ENCODE results near the gene UCHL5.
"Not testable (repeated sequence)": the region's sequence is repeated elsewhere in the genome, so short reads cannot be mapped to it uniquely, and the experiment has no call there.

Gene UCHL5

DNA sequence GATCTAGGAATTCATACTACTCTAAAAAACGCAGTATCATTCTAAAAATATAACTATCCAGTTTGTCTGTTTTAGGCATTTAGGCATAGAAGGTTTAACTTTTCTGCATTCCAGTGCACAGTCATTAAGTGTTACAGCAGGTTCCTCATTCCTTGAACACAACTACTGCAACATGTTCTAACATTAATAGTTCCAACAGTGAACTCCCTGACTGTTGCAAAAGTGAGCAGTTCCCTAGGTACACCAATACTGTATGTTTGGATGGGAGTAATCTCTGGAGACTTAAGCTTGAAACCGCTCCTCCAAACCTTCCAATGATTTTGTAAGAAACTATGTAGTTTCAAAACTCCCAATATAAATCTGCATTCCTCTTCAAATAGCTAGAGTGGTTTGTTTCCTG is 46.2 kb downstream of the UCHL5 start:
- peak; percentile 77 to 79 for DNase-seq (ENCODE audit: low read depth in 2 of 2)

DNA sequence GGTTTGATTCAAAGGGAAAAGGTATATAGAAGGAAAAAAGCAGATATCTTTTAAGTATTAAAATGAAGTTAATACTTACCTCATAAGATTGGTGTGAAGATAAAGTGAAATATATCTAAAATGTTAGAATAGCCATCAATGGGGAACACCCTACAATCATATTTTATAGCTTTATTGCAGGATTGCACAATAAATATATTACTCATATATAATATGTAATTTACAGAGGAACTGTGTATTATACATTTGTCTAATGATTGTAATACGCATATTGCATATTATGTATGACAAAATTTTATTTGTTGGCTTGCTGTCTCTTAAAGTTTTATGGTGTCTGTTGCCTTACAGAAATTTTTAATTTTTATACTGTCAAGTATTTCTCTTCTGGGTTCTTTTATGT is 47.8 kb downstream of the UCHL5 start:
- DNase-seq (ENCODE audit: low read depth in 2 of 2): no peak

DNA sequence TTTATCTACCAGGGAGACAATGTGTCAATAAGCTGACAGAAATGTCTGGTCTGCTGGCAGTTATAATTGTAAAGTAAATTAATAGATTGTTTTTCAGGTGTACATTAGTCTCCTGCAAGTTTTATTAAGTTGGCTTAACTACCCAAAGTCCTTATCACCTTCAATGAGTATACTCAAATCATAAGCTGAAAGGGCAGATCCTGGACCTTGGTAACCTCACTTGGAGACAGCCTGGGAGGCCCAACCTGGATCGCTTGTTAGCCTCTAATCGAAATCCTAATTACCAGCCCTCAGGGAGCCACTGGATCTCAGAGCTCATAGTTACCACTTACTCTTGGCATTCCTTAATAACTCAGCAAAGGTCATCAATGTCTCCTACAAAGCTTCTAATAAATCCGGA is 49.7 kb downstream of the UCHL5 start:
- DNase-seq (ENCODE audit: low read depth in 2 of 2): no peak

DNA sequence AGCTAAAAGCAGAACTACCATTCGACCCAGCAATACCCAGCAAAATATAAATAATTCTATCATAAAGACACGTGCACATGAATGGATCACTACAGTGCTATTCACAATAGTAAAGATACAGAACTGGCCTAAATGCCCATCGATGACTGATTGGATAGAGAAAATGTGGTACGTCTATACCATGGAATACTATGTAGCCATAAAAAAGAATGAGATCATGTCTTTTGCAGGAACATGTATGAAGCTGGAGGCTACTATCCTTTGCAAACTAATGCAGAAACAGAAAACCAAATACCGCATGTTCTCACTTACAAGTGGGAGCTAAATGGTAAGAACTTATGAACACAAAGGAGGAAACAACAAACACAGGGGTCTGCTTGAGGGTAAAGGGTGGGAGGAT is 53.4 kb downstream of the UCHL5 start:
- DNase-seq (ENCODE audit: low read depth in 2 of 2): no peak

DNA sequence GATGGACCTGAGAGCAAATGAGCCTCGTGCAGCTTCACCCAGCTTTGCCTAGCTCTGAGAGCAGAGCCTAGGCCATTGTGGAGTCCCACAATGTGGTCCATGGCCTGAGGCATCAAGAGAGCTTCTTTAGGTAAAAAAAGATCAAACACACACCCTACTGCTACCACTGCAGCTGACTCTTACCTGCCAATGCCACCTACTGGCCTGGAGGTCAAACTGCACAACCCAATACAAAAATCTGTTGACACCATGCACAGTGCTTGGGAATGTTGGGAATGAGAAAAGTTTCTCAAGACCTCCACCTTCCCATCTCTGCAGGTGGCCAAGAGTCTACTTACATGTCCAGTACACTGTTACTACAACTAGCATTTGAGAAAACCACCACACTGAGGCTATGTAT is 60.6 kb downstream of the UCHL5 start:
- no peak for DNase-seq (ENCODE audit: low read depth in 2 of 2)

DNA sequence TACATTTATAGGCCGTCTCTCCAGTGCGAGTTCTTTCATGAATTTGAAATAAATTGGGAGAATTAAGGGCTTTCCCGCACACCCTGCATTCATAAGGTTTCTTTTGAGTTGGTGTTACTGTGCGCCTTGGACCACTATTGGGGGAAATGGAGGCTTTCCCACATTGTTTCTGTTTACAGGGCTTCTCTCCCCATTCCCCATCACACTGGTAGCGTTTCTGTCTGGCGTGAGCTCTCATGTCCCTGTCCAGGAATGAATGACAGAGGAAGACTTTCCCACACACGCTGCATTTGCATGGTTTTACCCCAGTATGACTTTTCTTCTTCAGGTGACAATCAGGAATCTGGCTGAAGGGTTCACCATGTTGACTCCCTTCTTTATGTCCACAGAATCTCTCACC is 65.0 kb downstream of the UCHL5 start:
- no peak for DNase-seq (ENCODE audit: low read depth in 2 of 2)

DNA sequence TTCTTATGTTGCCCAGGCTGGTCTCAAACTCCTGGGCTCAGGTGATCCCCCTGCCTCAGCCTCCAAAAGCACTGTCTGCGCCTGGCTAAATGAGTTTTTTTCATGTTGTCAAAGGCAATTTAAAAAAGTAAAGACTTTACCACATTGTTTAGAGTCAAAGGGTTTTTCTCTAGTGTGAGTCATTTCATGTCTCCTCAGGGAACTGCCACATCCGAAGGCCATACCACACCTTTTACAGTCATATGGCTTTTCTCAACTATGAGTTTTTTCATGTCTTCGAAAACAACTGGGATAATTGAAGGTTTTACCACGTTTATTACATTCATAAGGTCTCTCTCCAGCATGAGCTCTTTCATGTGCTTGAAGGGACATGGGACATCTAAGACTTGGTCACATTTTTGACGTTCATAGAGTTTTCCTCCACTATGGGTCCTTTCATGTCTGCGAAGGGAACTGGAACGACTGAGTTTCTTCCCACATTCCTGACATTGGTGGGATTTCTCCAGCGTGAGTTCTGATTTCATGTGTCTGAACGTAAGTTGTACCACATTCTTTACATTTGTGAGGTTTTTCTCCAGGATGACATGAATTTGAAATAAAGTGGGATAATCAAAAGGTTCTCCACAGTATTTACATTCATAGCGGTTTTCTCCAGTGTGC is 65.6 kb downstream of the UCHL5 start:
- DNase-seq (ENCODE audit: low read depth in 2 of 2): no peak

DNA sequence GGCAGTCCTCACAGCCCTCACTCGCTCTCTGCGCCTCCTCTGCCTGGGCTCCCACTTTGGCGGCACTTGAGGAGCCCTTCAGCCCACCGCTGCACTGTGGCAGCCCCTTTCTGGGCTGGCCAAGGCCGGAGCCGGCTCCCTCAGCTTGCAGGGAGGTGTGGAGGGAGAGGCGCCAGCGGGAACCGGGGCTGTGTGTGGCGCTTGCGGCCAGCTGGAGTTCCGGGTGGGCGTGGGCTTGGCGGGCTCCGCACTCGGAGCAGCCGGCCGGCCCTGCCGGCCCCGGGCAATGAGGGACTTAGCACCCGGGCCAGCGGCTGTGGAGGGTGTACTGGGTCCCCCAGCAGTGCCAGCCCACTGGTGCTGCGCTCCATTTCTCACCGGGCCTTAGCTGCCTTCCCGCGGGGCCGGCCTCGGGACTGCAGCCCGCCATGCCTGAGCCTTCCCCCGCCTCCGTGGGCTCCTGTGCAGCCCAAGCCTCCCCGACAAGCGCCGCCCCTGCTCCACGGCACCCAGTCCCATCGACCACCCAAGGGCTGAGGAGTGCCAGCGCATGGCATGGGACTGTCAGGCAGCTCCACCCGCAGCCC is 72.3 kb downstream of the UCHL5 start:
- not testable (repeated sequence) for DNase-seq (ENCODE audit: low read depth in 2 of 2)

DNA sequence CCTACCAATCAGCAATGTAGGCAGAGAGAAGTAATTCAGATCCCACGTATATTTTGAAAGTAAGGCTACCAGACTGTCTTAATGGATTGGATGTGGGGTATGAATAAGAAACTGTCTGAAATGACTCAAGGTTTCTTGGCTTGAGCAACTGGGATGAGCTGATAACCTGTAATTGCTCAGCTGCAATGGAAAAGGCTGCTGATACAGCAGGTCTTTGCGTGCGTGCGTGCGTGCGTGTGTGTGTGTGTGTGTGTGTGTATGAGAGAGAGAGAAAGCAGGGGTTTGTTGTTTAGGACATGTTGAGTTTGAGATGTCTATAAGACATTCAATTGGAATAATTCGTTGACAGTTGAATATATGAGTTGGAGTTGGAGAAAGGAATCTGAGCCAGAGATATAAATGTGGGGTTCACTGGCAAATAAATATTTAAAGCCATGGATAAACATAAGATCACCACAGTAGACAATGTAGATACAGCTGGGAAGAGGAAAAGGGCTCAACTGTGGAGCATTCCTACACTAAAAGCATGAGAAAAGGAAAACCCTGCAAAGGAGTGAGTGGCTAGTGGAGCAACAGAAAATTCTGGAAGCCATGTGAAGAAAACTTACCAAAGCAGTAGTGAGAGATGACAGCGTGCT is 72.9 kb downstream of the UCHL5 start:
- no peak for DNase-seq (ENCODE audit: low read depth in 2 of 2)

DNA sequence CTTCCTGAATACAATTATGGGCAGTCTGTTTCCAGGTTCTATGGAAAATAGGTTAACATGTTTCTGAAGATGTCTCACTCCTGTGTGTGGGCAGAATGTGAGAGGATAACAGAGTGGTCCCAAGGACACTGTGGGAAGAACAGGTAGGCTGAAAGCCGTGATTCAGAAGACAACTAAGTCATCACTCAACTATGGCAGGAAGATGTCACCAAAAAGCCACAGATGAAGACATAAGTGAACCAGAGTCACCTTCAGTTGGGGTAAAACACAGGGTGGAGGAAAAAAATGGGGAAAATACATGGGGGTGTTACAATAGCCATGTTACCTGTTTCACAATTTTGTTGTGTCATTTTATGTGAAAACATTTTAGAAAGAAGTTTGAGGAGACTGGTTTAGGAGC is 75.1 kb downstream of the UCHL5 start:
- no peak for DNase-seq (ENCODE audit: low read depth in 2 of 2)

DNA sequence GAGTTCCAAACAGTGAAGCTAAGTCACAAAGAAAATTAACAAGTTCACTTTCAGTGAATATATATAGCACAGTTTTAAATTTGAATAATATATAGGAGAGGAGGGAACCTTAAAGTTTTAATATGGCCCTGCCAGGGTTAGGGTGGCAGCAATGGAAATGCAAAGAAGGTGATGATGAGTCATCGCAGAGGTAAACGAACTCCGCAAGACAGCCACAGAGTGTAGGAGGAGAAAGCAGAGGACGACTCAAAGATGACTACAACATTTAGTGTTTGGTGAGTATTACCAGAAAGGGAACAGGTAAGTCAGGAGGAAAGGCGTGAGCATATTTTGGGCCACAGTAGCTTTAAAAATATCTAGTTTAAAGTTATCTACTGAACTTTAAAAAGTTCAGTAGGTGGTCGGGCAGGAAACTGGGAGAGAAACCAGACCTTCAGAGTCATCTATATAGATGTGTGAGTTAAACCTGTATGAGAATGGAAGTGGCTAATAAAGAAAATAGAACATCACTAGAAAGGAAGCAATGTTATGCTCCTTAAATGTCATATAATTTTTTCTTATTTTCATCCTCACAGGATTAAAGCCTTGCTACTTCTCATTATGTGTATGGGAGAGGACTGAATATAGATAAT is 75.7 kb downstream of the UCHL5 start:
- no peak for DNase-seq (ENCODE audit: low read depth in 2 of 2)

DNA sequence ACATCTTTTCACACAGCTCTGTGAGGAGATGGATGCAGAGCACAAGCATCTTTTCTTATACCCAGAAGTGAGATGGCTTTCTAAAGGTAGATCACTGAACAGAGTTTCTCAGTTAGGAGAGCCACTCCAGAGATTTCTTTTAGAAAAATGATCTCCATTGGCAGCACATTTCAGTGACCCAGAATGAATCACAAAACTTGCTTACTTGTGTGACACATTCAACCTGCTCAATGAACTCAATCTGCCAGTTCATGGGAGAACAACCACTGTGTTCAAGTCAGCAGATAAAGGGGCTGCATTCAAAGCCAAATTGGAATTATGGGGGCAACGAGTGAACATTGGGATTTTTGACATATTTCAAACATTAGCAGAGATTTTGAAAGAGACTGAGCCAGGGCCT is 78.3 kb downstream of the UCHL5 start:
- no peak for DNase-seq (ENCODE audit: low read depth in 2 of 2)

DNA sequence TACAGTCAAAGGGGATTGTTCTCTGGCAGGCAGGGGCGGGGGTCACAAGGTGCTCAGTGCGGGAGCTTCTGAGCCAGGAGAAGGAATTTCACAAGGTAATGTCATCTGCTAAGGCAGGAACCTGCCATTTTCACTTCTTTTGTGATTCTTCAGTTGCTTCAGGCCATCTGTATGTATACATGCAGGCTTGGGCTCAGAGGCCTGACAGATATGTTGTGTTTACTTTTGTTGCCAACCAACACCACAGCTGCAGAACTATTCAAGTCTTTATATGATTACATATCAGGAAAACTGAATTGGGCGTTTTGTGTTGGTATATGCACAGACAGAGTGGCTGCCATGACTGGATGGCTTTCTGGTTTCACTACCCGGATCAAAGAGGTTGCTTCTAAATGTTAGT is 78.8 kb downstream of the UCHL5 start:
- DNase-seq (ENCODE audit: low read depth in 2 of 2): not testable (repeated sequence)

DNA sequence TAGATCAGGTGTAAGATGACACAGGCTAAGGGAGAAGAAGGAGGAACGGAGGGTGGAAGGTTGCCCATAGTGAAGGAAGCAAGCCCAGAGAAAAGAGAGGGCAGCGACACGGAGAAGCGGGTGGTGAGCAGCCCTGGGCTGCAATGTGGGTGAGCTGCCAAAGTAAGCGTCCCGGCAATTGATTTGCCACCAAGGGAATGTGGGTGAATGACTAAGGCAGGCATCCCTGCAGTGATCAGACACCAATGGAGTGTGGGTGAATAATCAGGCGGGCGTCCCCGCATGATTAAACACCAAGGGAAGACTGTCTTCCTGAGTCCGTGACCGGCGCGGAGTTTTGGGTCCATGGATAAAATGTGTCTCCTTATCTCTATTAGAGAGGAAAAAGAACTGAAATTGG is 79.6 kb downstream of the UCHL5 start:
- no peak for DNase-seq (ENCODE audit: low read depth in 2 of 2)

DNA sequence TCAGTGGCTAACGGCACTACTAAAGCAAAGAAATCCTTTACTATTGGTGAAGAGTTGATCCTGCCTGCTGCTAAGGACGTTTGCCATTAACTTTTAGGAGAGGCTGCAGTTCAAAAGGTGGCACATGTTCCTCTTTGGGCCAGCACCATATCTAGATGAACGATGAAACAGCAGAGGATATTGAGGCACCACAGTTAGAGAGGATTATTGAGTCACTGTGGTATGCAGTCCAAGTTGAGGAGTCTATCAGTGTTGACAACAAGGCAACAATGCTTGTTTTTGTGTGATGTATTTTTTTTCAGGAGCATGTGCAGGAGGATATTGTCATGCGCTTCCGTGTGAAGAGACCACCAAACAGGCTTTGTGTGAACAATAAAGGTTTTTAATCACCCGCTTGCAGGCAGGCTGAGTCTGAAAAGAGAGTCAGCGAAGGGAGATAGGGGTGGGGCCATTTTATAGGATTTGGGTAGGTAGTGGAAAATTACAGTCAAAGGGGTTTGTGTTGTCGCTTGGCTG is 80.9 kb downstream of the UCHL5 start:
- no peak for DNase-seq (ENCODE audit: low read depth in 2 of 2)

DNA sequence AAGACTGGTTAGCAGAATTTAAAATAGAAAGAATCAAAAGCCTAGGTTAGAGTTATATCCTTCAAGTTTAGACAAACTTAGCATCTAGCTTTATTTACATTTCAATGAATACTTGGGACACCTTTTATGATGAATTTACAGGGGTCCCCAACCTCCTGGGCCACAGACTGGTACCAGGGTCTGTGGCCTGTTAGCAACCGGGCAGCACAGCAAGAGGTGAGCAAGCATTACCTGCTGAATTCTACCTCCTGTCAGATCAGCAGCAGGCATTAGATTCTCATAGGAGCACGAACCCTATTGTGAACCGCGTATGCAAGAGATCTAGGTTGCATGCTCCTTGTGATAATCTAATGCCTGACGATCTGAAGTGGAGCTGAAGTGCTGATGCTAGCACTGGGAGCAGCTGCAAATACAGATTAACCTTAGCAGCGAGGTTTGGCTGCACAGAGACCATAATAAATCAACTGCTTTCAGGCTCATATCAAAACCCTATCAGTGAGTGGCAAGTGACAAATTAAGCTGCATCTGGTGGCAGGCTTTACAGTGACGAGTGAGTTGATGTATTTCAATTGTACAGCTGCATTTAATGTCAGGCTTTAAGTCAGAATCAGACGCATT is 82.0 kb downstream of the UCHL5 start:
- DNase-seq (ENCODE audit: low read depth in 2 of 2): no peak

DNA sequence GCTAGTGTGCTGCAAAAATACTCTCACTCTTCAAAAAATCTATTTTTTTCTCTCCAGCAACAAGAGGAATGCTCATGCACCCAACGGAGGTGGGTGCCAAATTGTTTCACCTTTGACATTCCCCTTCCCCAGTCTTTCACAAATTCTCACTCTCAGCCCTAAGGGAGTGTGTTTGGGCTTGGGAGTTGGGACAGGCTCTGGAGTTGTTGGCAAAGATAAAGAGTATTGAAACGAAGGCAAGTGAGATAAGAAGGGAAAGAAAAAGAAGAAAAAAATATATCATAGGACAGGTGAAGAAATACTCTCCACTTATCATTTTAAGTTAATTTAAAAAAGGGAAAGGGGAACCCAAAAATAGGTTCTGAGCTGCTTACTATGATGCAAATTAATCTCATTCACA is 82.6 kb downstream of the UCHL5 start:
- no peak for DNase-seq (ENCODE audit: low read depth in 2 of 2)

DNA sequence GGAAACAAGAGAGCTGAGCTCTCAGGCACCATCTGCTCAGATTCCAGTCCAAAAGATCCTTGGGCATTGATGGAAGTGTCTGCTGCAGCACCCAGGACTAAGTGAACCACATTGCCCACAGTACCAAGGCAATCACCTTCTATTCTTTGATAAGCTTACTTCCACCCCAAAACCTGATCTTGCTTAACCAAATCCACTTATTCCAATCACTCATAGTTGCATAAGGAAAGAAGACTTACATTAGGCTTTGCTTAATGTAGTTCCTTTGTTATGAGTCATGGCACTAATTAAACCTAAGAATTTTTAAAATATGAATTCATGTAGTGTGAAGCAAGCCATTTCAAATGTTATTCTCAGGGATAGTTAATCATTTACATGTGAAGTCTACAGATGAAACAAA is 84.5 kb downstream of the UCHL5 start:
- DNase-seq (ENCODE audit: low read depth in 2 of 2): peak; percentile 52 to 53

DNA sequence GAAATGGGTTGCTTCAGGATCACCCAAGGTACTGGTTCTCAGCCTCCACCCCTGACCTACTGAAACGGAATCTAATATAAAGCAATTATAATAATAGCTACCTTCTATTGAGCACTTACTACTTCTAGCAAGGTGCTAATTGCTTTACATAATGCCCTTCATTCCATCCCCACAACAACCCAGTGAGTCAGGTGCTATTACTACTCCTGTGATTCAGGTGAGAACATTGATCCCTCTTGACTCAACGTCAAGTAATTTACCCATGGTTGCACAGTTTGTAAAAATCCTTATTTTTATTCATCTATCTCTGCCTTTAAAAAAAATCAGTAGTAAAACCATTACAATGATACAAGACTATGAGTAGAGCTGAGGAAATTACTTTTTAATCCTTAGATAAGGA is 85.2 kb downstream of the UCHL5 start:
- no peak for DNase-seq (ENCODE audit: low read depth in 2 of 2)

DNA sequence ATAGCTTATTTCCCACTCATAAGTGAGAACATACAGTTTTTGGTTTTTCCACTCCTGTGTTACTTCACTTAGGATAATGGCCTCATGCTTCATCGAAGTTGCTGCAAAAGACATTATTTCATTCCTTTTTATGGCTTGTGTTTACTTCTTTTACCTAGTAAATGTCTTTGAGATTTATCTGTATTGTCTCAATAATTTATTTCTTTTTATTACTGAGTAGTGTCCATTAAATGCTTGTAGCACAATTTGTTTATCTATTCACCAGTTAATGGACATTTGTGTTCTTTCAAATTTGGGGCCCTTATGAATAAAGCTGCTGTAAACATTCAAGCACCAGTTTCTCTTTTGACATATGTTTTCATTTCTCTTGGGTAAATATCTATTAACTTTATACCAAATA is 86.0 kb downstream of the UCHL5 start:
- no peak for DNase-seq (ENCODE audit: low read depth in 2 of 2)

DNA sequence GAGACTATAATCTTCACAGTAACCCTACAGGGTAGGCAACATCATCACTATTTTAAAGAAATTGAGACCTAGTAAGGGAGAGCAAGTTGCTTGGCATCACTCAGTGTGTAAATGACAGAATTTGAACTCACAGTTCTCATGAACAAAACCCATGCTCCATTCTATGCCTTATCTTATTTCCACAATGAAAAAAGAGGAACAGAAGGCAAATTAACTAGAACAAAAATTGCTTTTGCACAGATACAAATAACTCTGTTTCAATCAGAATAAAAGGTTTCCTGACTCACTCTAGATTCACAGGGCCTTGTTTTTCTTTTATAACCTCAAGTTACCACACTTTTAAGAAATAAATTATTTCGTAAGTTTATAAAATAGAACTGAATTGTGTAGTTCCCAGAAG is 90.1 kb downstream of the UCHL5 start:
- DNase-seq (ENCODE audit: low read depth in 2 of 2): no peak

DNA sequence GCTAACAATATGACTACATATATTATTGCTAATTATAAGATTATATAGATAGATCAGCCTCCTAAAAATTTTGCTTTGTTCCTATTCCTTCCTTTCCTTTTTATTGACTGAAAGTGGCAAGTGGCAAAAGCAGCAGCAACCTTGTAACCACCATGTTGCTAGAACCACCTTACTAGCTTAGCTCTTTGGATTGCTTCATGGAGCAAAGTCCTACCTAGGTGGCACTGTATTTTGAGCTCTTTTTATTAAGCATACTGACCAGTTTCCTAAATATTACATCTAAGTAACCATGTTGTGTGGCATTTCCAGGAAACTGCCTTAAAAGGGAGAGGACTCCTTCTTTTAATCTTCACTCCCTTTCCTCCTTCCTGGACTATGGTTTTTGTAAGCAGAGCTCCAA is 90.8 kb downstream of the UCHL5 start:
- no peak for DNase-seq (ENCODE audit: low read depth in 2 of 2)

Data from fibroblast of skin of left quadriceps (primary cell).